GM19328 (cell line): ENCODE results near the gene DNASE1L2.
A peak's percentile ranks its signal among the peaks of the same experiment; 100 is the strongest.
"Not testable (repeated sequence)": the region's sequence is repeated elsewhere in the genome, so short reads cannot be mapped to it uniquely, and the experiment has no call there.

ENCODE experiments used
- ATAC-seq: cut with Tn5 transposase; IDR thresholded peaks from one replicate; pipeline ENCODE4 v1.9.1; 2021; ENCODE audit warnings: mild to moderate bottlenecking, moderate library complexity; ENCODE audit not compliant: unreplicated experiment

The DNASE1L2 gene

GRCh38 chr16:2238150-2238837 lies 2.0 kb downstream of the DNASE1L2 start:
- no peak for ATAC-seq

- no peak for ATAC-seq
Measured at GRCh38 chr16:2238838-2239675, 2.8 kb downstream of the DNASE1L2 start.

- not testable (repeated sequence) for ATAC-seq
Measured at GRCh38 chr16:2240331-2240730, 4.1 kb downstream of the DNASE1L2 start.

- no peak for ATAC-seq
Measured at GRCh38 chr16:2242598-2242997, 6.4 kb downstream of the DNASE1L2 start.

GRCh38 chr16:2243031-2243528 lies 6.8 kb downstream of the DNASE1L2 start:
- no peak for ATAC-seq

GRCh38 chr16:2243781-2244180 lies 7.5 kb downstream of the DNASE1L2 start:
- no peak for ATAC-seq

- ATAC-seq: no peak
Measured at GRCh38 chr16:2244301-2244700, 8.1 kb downstream of the DNASE1L2 start.

GRCh38 chr16:2244926-2245795 lies 8.9 kb downstream of the DNASE1L2 start:
- no peak for ATAC-seq

- ATAC-seq: no peak
Measured at GRCh38 chr16:2246301-2246885, 10.1 kb downstream of the DNASE1L2 start.

- ATAC-seq: no peak
Measured at GRCh38 chr16:2250652-2251295, 14.5 kb downstream of the DNASE1L2 start.

- peak; percentile 93 for ATAC-seq
Measured at GRCh38 chr16:2251296-2252111, 15.3 kb downstream of the DNASE1L2 start, which contains the start of gene ECI1. TSS of gene ECI1 (minus strand) at chr16:2251587. CDS start at chr16:2251566, 21 bp downstream.

GRCh38 chr16:2252806-2253148 lies 16.5 kb downstream of the DNASE1L2 start:
- no peak for ATAC-seq

GRCh38 chr16:2253293-2253692 lies 17.0 kb downstream of the DNASE1L2 start:
- ATAC-seq: no peak

GRCh38 chr16:2256531-2257140 lies 20.4 kb downstream of the DNASE1L2 start:
- no peak for ATAC-seq

GRCh38 chr16:2257726-2258125 lies 21.5 kb downstream of the DNASE1L2 start:
- no peak for ATAC-seq

GRCh38 chr16:2258530-2258929 lies 22.3 kb downstream of the DNASE1L2 start:
- not testable (repeated sequence) for ATAC-seq

GRCh38 chr16:2260250-2260649 lies 24.0 kb downstream of the DNASE1L2 start:
- no peak for ATAC-seq

- ATAC-seq: not testable (repeated sequence)
Measured at GRCh38 chr16:2263026-2263425, 26.8 kb downstream of the DNASE1L2 start.

GRCh38 chr16:2266887-2267286 lies 30.6 kb downstream of the DNASE1L2 start:
- not testable (repeated sequence) for ATAC-seq
